K562 (cell line): ENCODE data around the gene KYAT1. TPM values are rescaled to one million over a fixed set of nuclear protein-coding genes. Genes with fewer than 3 reads are reported as not detected.

ENCODE experiments used
- BDP1 ChIP-seq: IDR thresholded peaks from 3 replicates; pipeline ENCODE4 v1.6.1; 2011; ENCODE audit not compliant: insufficient read length, insufficient read depth
- CC2D1A ChIP-seq: fragments of 450-650 bp; IDR thresholded peaks from 2 replicates; pipeline ENCODE4 v1.6.1; 2017; ENCODE audit warnings: mild to moderate bottlenecking
- HDAC6 ChIP-seq: IDR thresholded peaks from 2 replicates; pipeline ENCODE4 v1.6.1; 2012; ENCODE audit warnings: low read depth, mild to moderate bottlenecking, control low read depth, inconsistent platforms, low read length, moderate library complexity
- KLF16 ChIP-seq: IDR thresholded peaks from 2 replicates; pipeline ENCODE4 v1.6.1; 2016; ENCODE audit warnings: antibody characterized with exemption
- MBD2 ChIP-seq: sonication (generic); IDR thresholded peaks from 2 replicates; pipeline ENCODE4 v1.6.1; 2016; ENCODE audit warnings: low read depth, borderline replicate concordance
- PHF20 ChIP-seq: fragments of 450-650 bp; IDR thresholded peaks from 2 replicates; pipeline ENCODE4 v1.6.1; 2018; ENCODE audit not compliant: partially characterized antibody
- STAT6 ChIP-seq: sonication (generic); formaldehyde crosslinking; IDR thresholded peaks from 2 replicates; pipeline ENCODE4 v1.8.1; 2023; ENCODE audit warnings: mild to moderate bottlenecking, missing genetic modification reagents
- XRCC4 ChIP-seq: IDR thresholded peaks from one replicate; pipeline ENCODE4 v1.6.1; 2011; ENCODE audit not compliant: insufficient read depth, insufficient read length; ENCODE audit errors: extremely low read depth
- ZNF12 ChIP-seq: sonication (generic); formaldehyde crosslinking; IDR thresholded peaks from 2 replicates; pipeline ENCODE4 v1.4.0; 2020; ENCODE audit warnings: mild to moderate bottlenecking, missing genetic modification reagents
- ZNF140 ChIP-seq: fragments of 250-450 bp; sonication (Bioruptor Pico); IDR thresholded peaks from 2 replicates; pipeline ENCODE4 v1.8.0; 2021; ENCODE audit warnings: moderate library complexity, mild to moderate bottlenecking, inconsistent platforms
- ZNF57 ChIP-seq: fragments of 450-650 bp; formaldehyde crosslinking; IDR thresholded peaks from 2 replicates; pipeline ENCODE4 v1.4.0; 2020; ENCODE audit warnings: mild to moderate bottlenecking, moderate library complexity
- ZNF639 ChIP-seq, 2 experiments: fragments of 200-800 bp in 1 of 2; sonication (Bioruptor generic) in 1 of 2; sonication (generic) in 1 of 2; formaldehyde crosslinking in 1 of 2; IDR thresholded peaks in 1 of 2; conservative IDR thresholded peaks in 1 of 2; 2 replicates each; pipeline versions ENCODE4 v1.5.0 to v1.6.1; 2016 to 2020; ENCODE audit warnings: missing compliant biosample characterization in 1 of 2, missing genetic modification characterization in 1 of 2, missing genetic modification reagents in 1 of 2
- ZNF778 ChIP-seq: fragments of 450-650 bp; formaldehyde crosslinking; IDR thresholded peaks from 2 replicates; pipeline ENCODE4 v1.4.0; 2020; ENCODE audit warnings: mild to moderate bottlenecking, moderate library complexity
- polyA plus RNA-seq, 8 experiments: library from polyadenylated mRNA; depleted of rRNA in 4 of 8; stranded (reverse) in 5 of 8; unstranded in 3 of 8; fragments of >200 nt; fragmentation: Nextera tagmentation in 2 of 8; fragmentation: Illumina TruSeq in 1 of 8; extraction: Ambion mirVana in 2 of 8; extraction: Trizol in 1 of 8; gene quantifications; 2 replicates each; pipeline versions ENCODE4 v1.2.1 to v1.2.3, GENCODE V29; 2011 to 2014; ENCODE audit warnings: inconsistent platforms in 1 of 8, missing spikeins in 1 of 8
- total RNA-seq, 7 experiments: library from RNA; depleted of rRNA in 6 of 7; stranded (reverse); fragments of >200 nt in 6 of 7; fragmentation: Illumina TruSeq in 2 of 7; extraction: Trizol in 2 of 7; gene quantifications; 2 replicates each; pipeline versions ENCODE4 v1.2.1 to v1.2.3, GENCODE V29; 2011 to 2021; ENCODE audit warnings: low replicate concordance in 1 of 7

KYAT1 gene
- total and polyA plus RNA-seq, 9 of the 15 experiments (the other 6 are each of a cell fraction or from before 2014, with no cell fraction given) = 6.4 to 16.8 (median 11.1) TPM

- TF ChIP-seq ZNF57 (CRISPR knock-in tag) = no peak
- TF ChIP-seq BDP1 = no peak
- TF ChIP-seq KLF16 = no peak
- TF ChIP-seq HDAC6 = no peak
- TF ChIP-seq ZNF778 (CRISPR knock-in tag) = no peak
- peak; percentile 39 for TF ChIP-seq PHF20
- no peak for TF ChIP-seq ZNF140 (CRISPR knock-in tag)
- no peak for TF ChIP-seq STAT6 (CRISPR knock-in tag)
- no peak for TF ChIP-seq XRCC4
- TF ChIP-seq CC2D1A = no peak
- no peak; a peak in 1 of 4 replicates for TF ChIP-seq ZNF639 (CRISPR knock-in tag; conservative IDR thresholded peaks at IDR 0.05 in 1 of 2, IDR thresholded peaks at IDR 0.05 in 1 of 2)
- TF ChIP-seq MBD2 = no peak
- TF ChIP-seq ZNF12 (CRISPR knock-in tag) = no peak
These were observed 62.7 kb downstream of the KYAT1 start (continued) for GRCh38 chr9:128818839-128819715.
